ENCODE measurements around the gene SEMA5B. TPM values are rescaled to one million over a fixed set of nuclear protein-coding genes. Genes with fewer than 3 reads are reported as not detected.

Gene SEMA5B
- total and polyA plus RNA-seq, 9 of the 15 experiments (the other 6 are each of a cell fraction or from before 2014, with no cell fraction given), result not detected

- TF ChIP-seq ZBTB40 (IDR thresholded peaks at IDR 0.05), result no peak
- no peak for TF ChIP-seq ZBTB40 (CRISPR knock-in tag; IDR thresholded peaks at IDR 0.05)
- no peak for TF ChIP-seq CHD4 (IDR thresholded peaks at IDR 0.05; ENCODE audit: insufficient read depth, insufficient replicate concordance, low read depth, low read length, poor library complexity, severe bottlenecking)
- no peak for TF ChIP-seq ZNF830 (CRISPR knock-in tag; IDR thresholded peaks at IDR 0.05)
- no peak for TF ChIP-seq ZNF589 (CRISPR knock-in tag; IDR thresholded peaks at IDR 0.05; ENCODE audit: low read depth)
- TF ChIP-seq, protein P1, sequence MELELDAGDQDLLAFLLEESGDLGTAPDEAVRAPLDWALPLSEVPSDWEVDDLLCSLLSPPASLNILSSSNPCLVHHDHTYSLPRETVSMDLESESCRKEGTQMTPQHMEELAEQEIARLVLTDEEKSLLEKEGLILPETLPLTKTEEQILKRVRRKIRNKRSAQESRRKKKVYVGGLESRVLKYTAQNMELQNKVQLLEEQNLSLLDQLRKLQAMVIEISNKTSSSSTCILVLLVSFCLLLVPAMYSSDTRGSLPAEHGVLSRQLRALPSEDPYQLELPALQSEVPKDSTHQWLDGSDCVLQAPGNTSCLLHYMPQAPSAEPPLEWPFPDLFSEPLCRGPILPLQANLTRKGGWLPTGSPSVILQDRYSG (tag; conservative IDR thresholded peaks at IDR 0.05; ENCODE audit: low read depth), result no peak
- TF ChIP-seq PHF21A (IDR thresholded peaks at IDR 0.05; ENCODE audit: borderline replicate concordance, low read depth), result no peak
Observed at GRCh38 chr3:123039178-123039577, 11.6 kb upstream of the SEMA5B start (continued).

Measured in K562 (cell line).